GM18511 (cell line): Measurements from ENCODE around the gene LBR.

Experiments used
- ATAC-seq: cut with Tn5 transposase; IDR thresholded peaks from one replicate; pipeline ENCODE4 v1.9.1; 2021; ENCODE audit warnings: mild to moderate bottlenecking, moderate library complexity; ENCODE audit not compliant: unreplicated experiment

LBR gene

DNA sequence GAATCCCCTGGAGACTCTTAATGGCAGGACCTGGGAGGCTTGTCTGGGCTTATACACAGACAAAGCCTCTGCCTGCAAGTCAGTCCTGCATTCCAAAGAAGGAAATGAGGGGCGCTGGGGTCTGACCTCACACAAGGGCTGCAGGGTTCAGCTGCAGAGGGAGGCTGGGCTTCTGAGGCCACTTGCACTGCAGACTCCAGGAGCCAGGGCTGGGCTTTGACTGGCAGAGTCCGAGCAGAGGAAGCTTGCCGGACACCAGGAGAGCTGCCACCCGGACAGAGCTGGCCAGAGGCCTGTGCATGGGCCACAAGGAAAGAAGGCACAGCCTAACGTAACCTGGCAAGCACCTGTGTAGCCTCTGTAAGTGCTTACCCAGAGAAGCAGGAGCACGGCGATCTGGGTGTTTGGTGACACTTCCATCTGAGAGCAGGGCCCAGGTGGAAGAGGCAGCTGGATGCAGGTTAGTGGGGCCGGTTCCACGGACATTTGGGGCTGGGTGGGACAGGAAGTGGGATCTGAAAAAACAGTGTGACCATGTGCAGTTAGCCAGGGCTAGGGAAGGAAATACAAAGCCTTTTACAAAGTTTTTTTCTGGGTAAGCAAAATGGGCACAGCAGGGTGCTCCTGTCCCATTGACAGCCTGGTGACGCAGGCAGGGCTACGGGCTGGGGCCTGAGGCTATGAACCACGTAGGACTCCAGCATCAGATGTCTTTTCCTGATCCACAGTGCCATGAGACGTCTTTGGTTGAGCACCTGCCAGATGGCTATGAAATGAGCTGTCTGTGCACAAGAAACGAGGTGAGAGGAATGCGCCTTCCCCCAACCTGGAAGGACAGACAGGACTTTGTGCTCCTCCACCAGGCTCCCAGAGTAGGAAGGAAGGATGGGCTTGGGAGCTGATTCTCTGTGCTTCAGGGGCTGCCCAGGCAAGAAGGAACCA lies 37.3 kb upstream of the LBR start:
- no peak for ATAC-seq

DNA sequence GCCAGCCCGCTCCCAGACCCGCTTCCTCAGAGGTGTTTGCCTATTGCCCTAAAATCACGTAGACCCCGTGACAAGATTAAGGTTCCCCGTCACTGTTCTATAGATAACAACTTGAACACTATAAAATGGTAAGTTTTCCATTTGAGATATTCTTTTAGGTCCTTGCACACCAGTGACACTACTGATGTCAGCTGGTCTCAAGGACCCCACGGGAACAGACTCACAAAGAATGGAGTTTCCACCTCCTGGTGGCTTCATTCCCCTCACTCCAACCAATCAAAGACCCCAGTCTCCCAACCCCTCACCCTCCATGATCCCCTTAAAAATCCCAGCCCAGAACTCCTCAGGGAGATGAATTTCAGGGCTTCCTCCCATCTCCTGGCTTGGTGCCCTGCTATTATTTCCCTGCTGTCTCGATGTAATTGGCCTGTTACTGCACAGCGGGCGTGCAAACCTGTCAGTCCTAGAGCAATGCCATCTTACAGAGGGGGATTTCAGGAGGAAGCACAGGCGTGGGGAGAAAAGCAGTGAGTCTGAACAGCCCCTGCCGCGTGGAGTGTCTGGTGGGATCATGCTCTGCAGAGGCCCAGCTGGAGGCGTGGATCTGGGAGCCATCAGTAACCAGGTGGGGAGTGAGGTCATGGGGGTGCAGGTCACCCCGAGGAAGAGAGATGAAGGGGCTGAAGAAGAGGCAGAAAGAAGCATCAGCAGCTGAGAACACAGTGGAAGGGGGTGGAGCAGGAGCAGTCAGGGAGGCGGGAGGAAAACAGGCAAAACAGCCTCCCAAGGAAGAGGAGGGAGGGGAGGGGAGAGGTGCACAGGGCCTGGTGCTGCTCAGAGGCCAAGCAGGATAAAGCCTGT lies 35.1 kb upstream of the LBR start:
- no peak for ATAC-seq

DNA sequence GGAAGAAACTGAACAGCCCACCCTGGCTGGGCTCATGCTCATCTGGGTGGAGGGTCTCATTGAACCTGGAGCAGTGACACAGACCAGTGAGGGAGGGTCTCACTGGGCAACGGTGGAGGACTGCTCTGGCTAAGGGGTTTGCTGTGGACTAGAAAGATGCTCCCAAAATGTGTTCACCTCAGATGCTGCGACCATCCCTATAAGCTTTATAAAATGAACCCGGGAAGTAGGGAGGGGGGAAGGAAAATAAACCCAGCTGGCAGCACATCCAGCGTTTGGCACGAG lies 34.5 kb upstream of the LBR start:
- ATAC-seq, result no peak

DNA sequence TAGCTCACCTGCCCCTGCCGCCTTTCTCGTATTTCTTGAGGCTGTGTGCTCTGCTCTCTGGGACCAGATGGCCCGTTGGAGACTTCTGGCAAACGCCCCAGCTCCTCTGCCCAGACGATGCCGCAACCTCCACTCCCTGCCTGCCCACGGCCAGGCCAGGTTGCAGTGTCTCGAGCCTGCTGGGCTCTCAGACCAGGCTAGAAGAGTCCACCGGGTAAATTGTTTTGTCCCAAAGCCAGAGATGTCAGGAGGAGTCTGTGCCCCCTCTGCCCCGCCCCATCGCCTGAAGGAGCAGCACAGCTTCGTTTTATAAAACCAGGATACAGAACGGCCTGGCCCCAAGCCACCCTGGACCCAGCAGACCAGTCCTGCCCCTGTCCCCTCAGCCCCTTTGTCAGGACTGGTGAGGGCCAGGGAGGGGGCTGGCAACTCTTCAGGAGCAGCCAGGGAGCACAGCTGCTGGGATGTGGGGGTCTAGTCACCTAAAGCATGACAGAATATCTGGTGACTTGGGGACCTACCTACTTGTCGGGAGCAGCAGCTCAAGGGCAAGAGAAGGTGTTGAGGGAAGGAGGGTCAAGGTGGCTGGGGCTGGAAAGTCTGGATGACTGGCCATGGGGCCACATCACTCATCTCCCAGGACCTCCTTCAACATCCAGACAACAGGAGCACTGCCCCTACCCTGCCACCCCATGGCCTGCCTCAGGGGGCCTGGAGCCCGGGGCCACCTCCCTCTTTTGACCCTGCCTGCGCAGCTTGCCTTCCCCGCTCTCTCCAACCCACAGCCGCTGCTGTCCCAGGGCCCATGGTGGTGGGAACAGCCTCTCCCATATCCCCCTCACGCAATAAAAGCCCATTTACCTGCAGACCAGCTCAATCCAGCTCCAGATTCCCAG lies 33.9 kb upstream of the LBR start:
- ATAC-seq, result no peak

DNA sequence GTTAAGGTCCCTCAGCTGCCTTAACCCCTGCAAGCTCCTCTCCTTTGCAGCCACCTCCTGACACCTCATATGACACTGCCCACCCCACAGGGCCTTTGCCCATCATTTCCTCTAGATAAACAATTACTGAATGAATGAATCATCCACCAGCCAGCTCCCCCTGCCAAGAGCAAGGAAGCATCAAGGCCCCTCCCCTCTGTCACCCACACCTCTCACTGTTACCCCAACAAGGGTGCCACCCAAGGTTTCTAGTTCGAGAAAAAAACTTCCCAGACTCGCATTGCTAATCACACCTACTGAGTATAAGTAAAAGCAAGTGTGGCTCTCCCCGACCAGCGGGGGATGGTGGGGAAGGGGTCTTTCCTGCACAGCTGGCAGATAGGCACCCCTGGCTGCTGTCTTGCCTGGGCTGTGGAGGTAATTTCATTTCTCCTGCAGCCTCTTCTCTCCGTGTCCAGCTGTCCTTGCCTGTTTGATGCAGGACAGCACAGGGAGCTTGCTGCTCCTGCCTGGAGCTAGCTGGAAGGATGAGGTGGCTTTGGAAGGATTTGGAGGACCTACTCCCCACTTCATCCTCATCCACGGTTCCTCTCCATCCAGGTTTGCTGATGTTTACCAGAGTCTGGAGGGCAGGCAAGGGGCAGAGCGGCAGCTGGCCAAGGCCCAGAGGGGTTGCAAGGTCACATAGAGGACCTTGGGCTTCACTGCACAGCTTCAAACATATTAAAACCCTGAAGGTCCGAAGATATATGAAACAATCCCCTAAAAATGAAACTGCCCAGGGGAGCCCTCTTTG lies 33.1 kb upstream of the LBR start:
- no peak for ATAC-seq

DNA sequence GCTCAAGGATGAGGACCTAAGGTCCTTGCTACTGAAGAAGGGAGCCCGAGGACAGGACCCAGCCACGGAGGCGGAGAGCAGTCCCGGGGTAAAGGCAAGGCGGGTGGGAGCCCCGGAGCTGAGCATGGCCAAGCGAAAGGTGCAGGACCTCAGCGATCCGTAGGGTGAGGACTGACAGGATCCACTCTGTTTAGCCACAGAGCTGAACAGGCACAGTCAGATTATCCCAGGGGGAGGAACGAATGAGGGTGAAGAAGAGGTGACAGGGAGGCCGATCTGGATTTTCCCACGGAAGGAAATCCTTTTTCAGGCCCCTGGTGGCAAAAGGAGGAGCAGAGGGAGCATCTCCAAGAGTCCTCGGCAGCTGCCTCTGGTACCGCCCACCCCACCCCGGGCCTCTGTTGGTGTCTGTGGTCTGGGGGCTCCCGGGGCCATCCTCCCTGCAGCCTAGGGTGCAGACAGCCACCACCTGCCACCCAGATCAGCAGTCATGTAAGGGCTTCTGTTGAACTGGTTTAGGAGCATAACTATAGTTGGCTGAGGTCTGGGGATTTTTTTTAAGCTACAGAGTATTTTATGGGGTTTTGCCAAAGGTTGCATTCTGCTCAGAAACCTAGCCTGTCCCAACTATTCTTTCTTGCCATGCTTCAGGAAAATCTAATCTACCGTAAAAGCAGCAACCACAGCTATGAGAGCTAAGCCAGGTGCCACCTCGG lies 32.3 kb upstream of the LBR start:
- ATAC-seq, result no peak

DNA sequence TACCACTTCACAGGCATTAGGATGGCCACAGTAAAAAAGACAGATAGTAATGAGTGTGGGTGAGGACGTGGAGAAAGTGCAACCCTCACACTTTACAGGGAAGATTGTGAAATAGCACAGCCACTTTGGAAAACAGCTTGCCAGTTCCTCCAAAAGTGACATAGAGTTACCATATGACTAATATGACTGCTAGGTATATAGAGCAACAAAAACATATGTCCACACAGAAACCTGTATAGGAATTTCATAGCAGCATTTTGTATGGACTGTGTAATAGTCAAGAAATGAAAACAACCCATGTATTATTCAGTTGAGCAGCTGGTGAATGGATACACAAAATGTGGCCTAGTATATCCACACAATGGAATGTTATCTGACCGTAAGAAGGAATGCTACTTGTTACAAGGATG lies 30.4 kb upstream of the LBR start:
- no peak for ATAC-seq

DNA sequence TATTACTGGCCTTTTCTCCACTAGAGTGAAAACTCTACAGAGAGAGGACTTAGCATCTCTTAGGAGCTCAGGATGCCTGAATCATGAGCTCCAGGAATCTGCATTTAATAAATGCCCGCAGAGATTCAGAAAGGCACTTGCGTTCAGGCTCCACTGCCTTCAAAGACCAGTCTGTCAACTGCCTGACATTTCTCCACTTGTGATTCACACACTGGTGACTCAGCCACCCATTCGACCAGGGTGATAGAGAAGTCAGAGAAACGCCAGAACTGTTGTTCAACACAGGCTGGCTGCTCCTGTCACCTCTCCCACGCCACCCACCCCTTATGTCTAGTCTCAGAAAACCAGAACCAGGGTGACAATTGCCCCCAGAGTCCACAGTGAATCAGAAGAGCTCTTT lies 26.9 kb upstream of the LBR start:
- peak; percentile 77 for ATAC-seq

DNA sequence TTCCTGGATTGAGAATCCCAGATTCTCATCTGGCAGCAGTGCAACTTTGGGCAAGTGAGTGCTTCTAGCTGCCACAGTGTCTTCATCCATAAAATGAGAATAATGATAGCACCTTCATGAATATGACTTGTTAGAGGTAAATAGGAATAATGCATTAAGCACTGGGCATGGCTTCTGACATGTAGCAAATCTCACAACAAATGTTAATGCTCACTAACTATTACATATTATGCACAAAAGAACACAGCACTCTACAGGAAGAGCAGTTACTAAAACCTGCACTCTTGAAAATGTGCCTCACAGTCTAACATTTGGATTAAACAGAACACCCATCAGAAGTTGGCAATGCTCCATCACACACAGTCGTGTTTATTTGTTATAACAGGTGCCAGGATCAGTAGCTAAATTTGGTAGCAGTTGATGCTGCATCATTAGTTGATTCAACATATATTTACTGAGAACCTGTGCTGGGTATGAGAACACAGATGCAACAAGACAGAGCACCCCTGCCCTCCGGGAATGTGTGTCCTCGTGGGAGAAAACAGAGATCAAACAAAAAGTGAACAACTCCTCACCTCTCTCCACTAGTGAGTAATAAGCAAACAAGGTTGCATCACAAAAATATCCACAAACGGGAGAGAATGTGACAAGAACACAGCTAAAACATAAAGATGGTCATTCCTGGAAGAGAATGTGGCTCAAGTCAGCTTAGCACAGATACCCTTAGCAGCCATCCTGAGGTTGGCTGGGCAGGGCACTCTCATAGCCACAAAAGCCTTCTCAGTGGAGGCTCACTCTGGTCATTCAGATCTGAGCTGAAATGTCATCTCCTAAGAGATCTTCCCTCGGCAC lies 26.2 kb upstream of the LBR start:
- peak; percentile 45 for ATAC-seq

DNA sequence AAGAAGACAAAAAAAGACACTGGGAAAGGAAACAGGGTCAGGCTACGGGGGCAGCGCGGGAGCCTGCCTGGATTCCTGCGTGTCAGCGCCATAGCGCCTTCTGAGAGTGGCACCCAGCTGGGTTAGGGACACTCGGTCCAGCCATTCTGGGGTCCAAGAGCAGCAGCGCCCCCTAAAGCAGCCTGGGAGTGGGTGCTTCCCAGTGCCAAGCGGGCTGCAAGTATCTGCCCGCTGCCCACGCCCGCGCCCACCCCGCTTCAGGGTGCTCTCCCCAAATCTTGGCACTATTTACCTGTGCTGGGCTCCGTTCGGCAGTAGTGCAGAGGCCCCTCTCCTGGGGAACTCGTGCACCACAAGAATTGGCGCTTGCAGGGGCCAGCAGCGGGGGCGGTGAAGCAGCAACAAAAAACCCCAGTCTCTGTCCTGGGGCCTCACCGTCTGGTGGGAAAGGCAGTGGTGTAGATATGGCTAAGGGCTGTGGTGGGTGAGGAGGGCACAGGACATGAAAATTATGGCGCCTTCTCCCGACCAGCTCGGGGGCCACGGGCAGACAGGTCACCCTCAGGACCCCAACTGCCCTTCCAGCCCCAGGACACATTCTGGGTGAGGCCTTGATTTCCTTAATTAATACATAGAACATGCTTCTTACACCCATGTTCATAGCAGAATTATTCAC lies 24.1 kb upstream of the LBR start:
- ATAC-seq, result no peak

DNA sequence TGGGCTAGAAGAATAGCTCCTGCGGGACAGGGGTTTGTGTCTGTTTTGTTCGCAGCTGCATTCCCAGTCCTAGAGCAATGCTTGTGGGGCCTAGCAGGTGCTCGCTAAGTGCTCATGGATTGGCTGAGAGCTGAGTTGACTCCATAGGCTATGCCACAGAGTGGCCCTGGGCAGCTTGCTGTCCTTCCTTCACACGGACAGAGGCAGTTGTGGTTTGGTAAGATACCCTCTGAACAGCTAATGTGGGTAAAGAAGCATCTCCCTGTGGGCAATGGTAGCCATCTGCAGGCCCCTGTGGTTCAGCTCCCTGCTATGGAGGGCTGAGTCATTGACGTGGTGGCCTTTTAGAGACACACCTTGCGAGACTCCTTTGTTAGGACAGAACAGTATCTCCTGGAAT lies 23.5 kb upstream of the LBR start:
- no peak for ATAC-seq

DNA sequence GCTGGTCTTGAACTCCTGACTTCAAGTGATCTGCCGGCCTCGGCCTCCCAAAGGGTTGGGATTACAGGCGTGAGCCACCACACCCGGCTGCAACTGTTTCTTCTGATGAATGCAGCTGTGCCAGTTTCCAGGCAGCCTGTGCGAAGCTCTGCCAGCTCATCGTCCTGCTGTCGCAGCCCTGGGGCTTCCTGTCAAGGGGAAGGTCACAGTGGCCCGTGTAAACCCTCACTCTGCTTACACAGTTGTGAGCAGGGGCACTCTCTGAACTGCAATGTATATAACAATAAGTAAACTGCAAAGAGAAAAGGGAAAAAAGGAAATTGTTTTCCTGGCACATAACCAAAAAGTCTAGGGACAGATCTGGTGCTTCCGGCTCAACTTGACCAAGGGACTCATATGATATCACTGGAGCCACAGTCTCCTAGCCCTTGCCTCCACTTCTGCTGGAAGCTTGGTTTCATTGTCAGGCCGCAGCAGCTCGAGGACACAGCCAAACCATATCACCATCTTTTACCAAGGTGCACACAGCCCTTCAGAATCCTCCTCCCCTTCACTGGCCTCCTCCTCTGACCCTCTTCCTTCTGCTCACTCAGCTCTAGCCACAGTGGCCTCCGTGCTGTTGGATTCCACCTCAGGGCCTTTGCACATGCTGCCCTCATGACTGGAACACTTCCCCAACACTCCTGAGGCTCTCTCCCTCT lies 22.8 kb upstream of the LBR start:
- ATAC-seq, result no peak

DNA sequence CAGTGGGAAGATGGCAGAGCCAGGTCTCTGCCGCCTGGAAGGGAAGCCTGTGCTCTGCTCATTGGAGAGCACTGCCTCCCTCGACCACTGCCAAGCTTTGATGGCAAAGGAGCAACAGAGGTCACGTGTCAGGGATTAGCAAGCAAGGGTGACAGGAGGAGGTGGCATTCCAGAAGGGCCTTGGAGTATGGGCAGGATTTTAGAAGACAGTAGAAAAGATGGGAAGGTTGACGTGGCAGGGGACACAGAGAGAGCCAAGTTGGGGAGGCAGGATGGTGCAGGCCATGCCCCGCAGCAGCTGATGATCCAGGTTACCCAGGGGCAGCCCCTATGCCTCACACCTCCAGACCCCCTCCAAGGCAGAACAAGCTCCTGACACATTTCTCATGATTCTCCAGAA lies 21.9 kb upstream of the LBR start:
- ATAC-seq, result no peak

DNA sequence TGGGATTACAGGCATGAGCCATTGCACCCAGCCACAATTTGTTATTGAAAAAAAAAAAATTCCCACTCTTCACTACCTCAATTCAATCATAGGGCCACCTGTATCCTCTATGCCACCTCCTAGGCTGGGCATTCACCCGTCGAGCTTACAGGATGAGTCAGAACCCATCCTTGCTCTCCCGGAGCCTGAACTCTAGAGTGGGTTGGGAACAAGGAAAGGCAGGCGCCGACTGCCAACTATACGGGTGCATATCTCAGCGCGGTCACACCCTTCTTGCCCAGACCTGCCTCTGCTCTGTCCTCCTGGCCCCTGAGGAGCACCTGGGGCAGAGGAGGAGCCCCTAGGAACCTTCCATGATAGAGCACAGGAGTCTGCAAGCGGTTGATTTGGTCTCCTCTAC lies 21.4 kb upstream of the LBR start:
- ATAC-seq, result no peak

DNA sequence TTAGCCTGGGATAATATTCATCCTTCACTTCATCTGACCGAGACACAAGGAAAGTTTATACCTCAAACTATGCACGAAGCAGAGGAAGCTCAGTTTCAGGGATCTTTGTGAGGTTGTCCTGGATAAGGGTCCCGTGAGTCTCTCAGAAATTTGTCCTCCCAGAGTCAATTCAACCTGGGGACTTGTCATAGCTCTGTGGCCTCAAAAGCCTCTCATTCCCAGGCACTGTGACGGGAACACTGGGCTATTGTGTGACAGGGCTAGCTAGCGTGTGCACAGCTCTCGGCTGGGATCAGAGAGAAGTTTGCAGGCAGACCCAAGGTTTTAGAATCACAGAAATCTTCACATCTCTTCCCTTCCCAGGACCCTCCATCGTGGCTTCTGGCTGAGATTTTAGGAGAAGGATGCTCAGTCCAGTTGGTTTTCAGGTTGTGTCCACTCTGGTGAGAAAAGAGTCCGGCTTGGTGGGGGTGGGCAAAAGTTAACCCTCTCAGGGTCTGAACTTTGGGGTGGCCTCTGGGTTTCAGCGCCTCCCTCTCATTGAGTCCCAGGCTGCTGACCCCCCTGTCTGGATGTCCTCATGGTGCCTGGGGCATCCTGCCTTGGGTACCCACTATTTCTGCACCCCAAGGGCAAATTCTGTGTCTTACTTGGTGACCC lies 20.4 kb upstream of the LBR start:
- no peak for ATAC-seq

DNA sequence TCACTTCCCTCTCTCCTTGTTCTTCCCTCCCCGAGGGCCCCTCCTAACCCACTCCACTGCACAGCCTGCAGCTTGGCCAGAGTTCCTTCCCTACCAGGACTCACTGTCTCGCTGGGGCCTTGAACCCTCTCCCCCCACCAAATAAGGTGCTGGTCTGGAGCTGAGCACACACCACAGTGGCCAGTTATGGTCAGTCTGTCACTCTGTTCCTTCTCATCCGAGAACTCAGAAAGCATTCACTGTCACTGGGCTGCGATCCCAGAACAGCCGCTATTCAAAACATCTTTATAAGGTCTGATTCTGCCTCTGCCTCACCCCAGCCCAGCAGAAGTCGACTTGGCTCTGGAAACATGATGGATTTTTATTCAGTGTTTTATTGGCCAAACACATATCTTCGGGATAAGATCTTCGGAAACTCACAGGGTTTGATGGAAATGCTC lies 19.8 kb upstream of the LBR start:
- ATAC-seq, result no peak

DNA sequence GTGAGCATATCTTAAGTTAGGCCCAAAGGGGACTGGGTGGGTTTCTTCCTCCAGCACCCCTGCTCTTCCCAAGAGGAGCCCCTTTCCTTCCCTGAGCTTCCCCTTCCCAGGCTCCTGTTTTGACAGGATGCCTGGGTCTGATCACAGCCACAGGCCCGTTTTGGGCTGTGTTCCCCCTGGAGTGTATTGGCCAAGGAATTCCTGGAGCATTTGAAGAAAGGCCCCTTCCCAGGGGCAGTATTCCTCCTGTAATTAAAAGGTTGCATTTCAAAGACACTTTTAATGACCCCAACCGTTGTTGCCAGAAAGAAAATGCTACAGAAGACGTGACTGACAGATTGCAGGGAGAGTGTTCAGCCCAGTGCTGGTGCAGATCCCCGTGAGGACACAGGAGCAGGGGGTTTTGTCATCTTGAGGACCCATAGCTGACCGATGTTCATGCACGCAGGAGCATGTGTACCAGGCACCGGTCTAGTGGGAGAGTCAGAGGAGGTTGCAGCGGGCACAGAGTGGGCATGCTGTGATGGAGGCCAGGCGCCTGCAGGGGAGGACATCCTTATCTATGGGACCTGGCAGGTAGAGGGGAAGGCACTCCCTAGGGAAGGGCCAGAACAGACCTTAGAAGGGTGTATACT lies 19.3 kb upstream of the LBR start:
- ATAC-seq, result no peak
